ENCODE results near the gene ARHGAP44.

Gene ARHGAP44

GRCh38 chr17:12987120-12987519 lies 197.8 kb downstream of the ARHGAP44 start:
- in situ Hi-C loops (cut with HindIII; ENCODE audit: low sequenced_read_pairs): no loop called here

GRCh38 chr17:12990041-12990808 lies 200.9 kb downstream of the ARHGAP44 start:
- in situ Hi-C loops (cut with HindIII; ENCODE audit: low sequenced_read_pairs): no loop called here

GRCh38 chr17:12990926-12991325 lies 201.6 kb downstream of the ARHGAP44 start:
- in situ Hi-C loops (cut with HindIII; ENCODE audit: low sequenced_read_pairs): no loop called here

- in situ Hi-C loops (cut with HindIII; ENCODE audit: low sequenced_read_pairs): no loop called here
Observed at GRCh38 chr17:12992676-12993075, 203.4 kb downstream of the ARHGAP44 start.

- in situ Hi-C loops (cut with HindIII; ENCODE audit: low sequenced_read_pairs): no loop called here
Observed at GRCh38 chr17:12993631-12994030, 204.3 kb downstream of the ARHGAP44 start.

GRCh38 chr17:12994341-12995074 lies 205.2 kb downstream of the ARHGAP44 start:
- in situ Hi-C loops (cut with HindIII; ENCODE audit: low sequenced_read_pairs): no loop called here

- in situ Hi-C loops (cut with HindIII; ENCODE audit: low sequenced_read_pairs): no loop called here
Observed at GRCh38 chr17:12995106-12995895, 206.0 kb downstream of the ARHGAP44 start.

GRCh38 chr17:12995896-12996295 lies 206.6 kb downstream of the ARHGAP44 start:
- in situ Hi-C loops (cut with HindIII; ENCODE audit: low sequenced_read_pairs): no loop called here

- in situ Hi-C loops (cut with HindIII; ENCODE audit: low sequenced_read_pairs): no loop called here
Observed at GRCh38 chr17:12996357-12996756, 207.1 kb downstream of the ARHGAP44 start.

- in situ Hi-C loops (cut with HindIII; ENCODE audit: low sequenced_read_pairs): no loop called here
Observed at GRCh38 chr17:12996941-12997340, 207.6 kb downstream of the ARHGAP44 start.

GRCh38 chr17:12998461-12998860 lies 209.2 kb downstream of the ARHGAP44 start:
- in situ Hi-C loops (cut with HindIII; ENCODE audit: low sequenced_read_pairs): no loop called here

GRCh38 chr17:12998874-12999273 lies 209.6 kb downstream of the ARHGAP44 start:
- in situ Hi-C loops (cut with HindIII; ENCODE audit: low sequenced_read_pairs): no loop called here

GRCh38 chr17:13000561-13000960 lies 211.3 kb downstream of the ARHGAP44 start:
- in situ Hi-C loops (cut with HindIII; ENCODE audit: low sequenced_read_pairs): no loop called here

GRCh38 chr17:13001991-13002615 lies 212.8 kb downstream of the ARHGAP44 start:
- in situ Hi-C loops (cut with HindIII; ENCODE audit: low sequenced_read_pairs): no loop called here

GRCh38 chr17:13002761-13003453 lies 213.6 kb downstream of the ARHGAP44 start:
- in situ Hi-C loops (cut with HindIII; ENCODE audit: low sequenced_read_pairs): no loop called here

- in situ Hi-C loops (cut with HindIII; ENCODE audit: low sequenced_read_pairs): no loop called here
Observed at GRCh38 chr17:13003454-13003851, 214.2 kb downstream of the ARHGAP44 start.

GRCh38 chr17:13003927-13004326 lies 214.6 kb downstream of the ARHGAP44 start:
- in situ Hi-C loops (cut with HindIII; ENCODE audit: low sequenced_read_pairs): no loop called here

- in situ Hi-C loops (cut with HindIII; ENCODE audit: low sequenced_read_pairs): no loop called here
Observed at GRCh38 chr17:13004336-13004735, 215.0 kb downstream of the ARHGAP44 start.

- in situ Hi-C loops (cut with HindIII; ENCODE audit: low sequenced_read_pairs): no loop called here
Observed at GRCh38 chr17:13005530-13005929, 216.2 kb downstream of the ARHGAP44 start.

GRCh38 chr17:13008461-13008860 lies 219.2 kb downstream of the ARHGAP44 start:
- in situ Hi-C loops (cut with HindIII; ENCODE audit: low sequenced_read_pairs): no loop called here
